ENCODE data around the gene ATXN1.
"Not testable (repeated sequence)": the region's sequence is repeated elsewhere in the genome, so short reads cannot be mapped to it uniquely, and the experiment has no call there.

Gene ATXN1

DNA sequence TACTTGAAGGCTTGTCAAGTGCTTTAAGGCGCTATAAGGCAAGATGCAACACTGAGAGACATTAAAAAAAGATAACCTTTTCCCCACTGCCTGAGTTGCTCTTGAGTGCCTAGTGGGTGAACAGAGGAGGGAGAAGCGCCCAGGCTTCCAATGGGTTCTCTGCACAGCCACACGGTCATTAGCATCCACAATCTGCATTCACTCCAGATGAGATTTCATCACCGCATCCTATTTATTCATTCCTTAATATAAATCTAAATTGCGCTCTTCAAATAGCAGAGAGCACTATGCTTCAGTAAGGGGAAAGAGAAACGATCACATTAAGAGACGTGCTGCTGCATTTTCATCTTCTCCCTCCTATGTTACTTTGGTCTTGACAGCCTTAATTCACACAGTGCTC, 219.2 kb downstream of the ATXN1 start:
- Histone ChIP-seq H3K4me3 (ENCODE audit: low read length) (no peak overlapping the region), H3K27ac (ENCODE audit: low read depth, low read length) (no peak overlapping the region), H3K4me2 (ENCODE audit: low read length) (no peak overlapping the region), H3K27me3 (ENCODE audit: insufficient read depth, low read length, poor library complexity) (no peaks in the 10 kb centered on the region), H2AK5ac (ENCODE audit: low read length) (no peak overlapping the region), H3K23ac (ENCODE audit: low read length) (no peak overlapping the region), H2BK120ac (ENCODE audit: low read depth, low read length) (no peak overlapping the region), H3K56ac (ENCODE audit: low read length) (no peak overlapping the region), H4K5ac (ENCODE audit: low read length) (no peak overlapping the region), H3K4ac (ENCODE audit: low read depth, low read length) (no peak overlapping the region), H2BK15ac (replicated peaks; ENCODE audit: low read depth) (no peak overlapping the region), H3K4me1 (ENCODE audit: control insufficient read depth, low read depth, low read length) (no peaks in the 10 kb centered on the region), H3K79me2 (ENCODE audit: control insufficient read depth, insufficient read depth, low read length) (no peaks in the 10 kb centered on the region), H3K9ac (ENCODE audit: low read length) (no peak overlapping the region), H3K79me1 (ENCODE audit: low read length) (no peaks in the 10 kb centered on the region), H3K36me3 (ENCODE audit: control insufficient read depth, insufficient read depth, low read length) (no peaks in the 10 kb centered on the region), H3K18ac (ENCODE audit: low read length) (no peak overlapping the region), H4K8ac (ENCODE audit: low read depth, low read length) (no peak overlapping the region), H2BK5ac (ENCODE audit: low read length) (no peak overlapping the region)
- DNase-seq = no peak
- WGBS (ENCODE audit: extremely low coverage, insufficient coverage, low lambda C conversion rate) = 100% methylated on average over 2 of the region's 7 CpGs

DNA sequence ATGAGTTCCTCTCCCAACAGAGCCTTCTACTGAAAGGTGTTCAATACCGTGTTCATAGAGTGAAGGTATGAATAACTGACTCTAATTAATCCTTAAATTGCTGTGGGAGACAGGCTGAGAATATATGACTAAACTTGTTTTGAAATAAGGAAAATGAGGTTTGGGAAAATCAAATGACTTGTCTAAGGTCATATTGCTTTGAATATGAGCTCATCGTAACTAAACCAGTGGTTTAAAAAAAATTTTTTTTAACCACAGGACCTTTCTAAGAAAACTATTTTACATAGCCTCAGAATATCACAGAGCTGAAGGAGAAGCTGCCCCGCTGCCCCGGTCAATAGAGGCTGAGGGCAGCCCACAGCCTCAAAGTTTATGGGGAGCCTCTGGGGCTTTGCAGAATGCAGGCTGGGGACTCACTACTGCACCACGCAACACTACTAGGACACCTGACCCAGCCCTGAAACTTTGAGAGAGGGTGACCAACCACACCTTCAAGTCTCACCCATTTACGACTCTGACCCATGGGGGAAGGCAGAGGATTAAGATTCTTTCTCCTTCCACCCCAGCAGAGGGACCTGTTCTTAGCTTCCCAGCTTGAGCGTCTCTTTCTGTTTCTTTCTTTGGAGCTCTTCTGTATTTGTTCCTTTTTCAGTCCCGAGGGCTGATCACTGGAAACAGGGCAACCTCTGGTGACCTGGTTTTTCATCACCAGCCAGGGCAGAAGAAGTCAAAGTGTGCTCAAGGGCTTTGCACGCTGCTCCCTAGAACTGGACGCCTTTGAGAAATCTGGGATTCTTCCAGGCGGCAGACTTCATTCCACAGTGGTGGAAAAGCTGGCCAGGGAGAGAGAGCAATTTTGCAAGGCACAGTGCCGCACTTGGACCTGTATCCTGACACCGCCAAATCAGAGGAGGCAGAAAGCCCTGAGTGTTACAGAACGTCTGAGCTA, 220.2 kb downstream of the ATXN1 start:
- Histone ChIP-seq H4K8ac (ENCODE audit: low read depth, low read length) (no peak overlapping the region), H3K4me2 (ENCODE audit: low read length) (no peak overlapping the region), H3K36me3 (ENCODE audit: control insufficient read depth, insufficient read depth, low read length) (no peaks in the 10 kb centered on the region), H2BK15ac (replicated peaks; ENCODE audit: low read depth) (no peak overlapping the region), H2AK5ac (ENCODE audit: low read length) (no peak overlapping the region), H3K79me1 (ENCODE audit: low read length) (no peaks in the 10 kb centered on the region), H3K27ac (ENCODE audit: low read depth, low read length) (no peak overlapping the region), H3K56ac (ENCODE audit: low read length) (no peak overlapping the region), H2BK120ac (ENCODE audit: low read depth, low read length) (no peak overlapping the region), H3K23ac (ENCODE audit: low read length) (no peak overlapping the region), H3K4me1 (ENCODE audit: control insufficient read depth, low read depth, low read length) (no peaks in the 10 kb centered on the region), H3K9ac (ENCODE audit: low read length) (no peak overlapping the region), H3K4ac (ENCODE audit: low read depth, low read length) (no peak overlapping the region), H2BK5ac (ENCODE audit: low read length) (no peak overlapping the region), H4K5ac (ENCODE audit: low read length) (no peak overlapping the region), H3K79me2 (ENCODE audit: control insufficient read depth, insufficient read depth, low read length) (no peaks in the 10 kb centered on the region), H3K4me3 (ENCODE audit: low read length) (no peak overlapping the region), H3K27me3 (ENCODE audit: insufficient read depth, low read length, poor library complexity) (no peaks in the 10 kb centered on the region), H3K18ac (ENCODE audit: low read length) (no peak overlapping the region)
- no CpG with 5 or more reads among the region's 14 CpGs for WGBS (ENCODE audit: extremely low coverage, insufficient coverage, low lambda C conversion rate)
- DNase-seq = peak; percentile 23

DNA sequence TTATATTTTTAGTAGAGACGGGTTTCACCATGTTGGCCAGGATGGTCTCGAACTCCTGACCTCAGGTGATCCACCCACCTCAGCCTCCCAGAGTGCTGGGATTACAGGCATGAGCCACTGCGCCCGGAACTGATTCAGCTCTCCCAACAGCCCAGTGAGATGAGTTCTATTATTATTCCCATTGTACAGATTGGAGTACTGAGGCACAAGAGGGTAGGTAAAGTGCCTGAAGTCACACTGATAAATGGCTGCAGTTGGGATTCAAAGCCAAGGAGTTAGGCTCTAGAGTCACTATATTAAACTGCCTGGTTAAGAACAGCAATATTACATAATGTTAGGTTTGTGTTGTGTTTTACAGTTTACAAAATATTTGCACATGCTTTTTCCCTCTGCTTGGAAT, 220.9 kb downstream of the ATXN1 start:
- not testable (repeated sequence) for H3K79me1 ChIP-seq (ENCODE audit: low read length); H3K4me3 ChIP-seq (ENCODE audit: low read length); H3K4ac ChIP-seq (ENCODE audit: low read depth, low read length); H3K4me2 ChIP-seq (ENCODE audit: low read length); H2AK5ac ChIP-seq (ENCODE audit: low read length); H4K5ac ChIP-seq (ENCODE audit: low read length); H3K23ac ChIP-seq (ENCODE audit: low read length); H3K4me1 ChIP-seq (ENCODE audit: control insufficient read depth, low read depth, low read length); H3K27ac ChIP-seq (ENCODE audit: low read depth, low read length); H3K9ac ChIP-seq (ENCODE audit: low read length); H2BK5ac ChIP-seq (ENCODE audit: low read length); H3K18ac ChIP-seq (ENCODE audit: low read length); H4K8ac ChIP-seq (ENCODE audit: low read depth, low read length); H3K27me3 ChIP-seq (ENCODE audit: insufficient read depth, low read length, poor library complexity); H2BK120ac ChIP-seq (ENCODE audit: low read depth, low read length); H3K36me3 ChIP-seq (ENCODE audit: control insufficient read depth, insufficient read depth, low read length); DNase-seq; H3K79me2 ChIP-seq (ENCODE audit: control insufficient read depth, insufficient read depth, low read length); H3K56ac ChIP-seq (ENCODE audit: low read length); H2BK15ac ChIP-seq (replicated peaks; ENCODE audit: low read depth)
- no CpG with 5 or more reads among the region's 4 CpGs for WGBS (ENCODE audit: extremely low coverage, insufficient coverage, low lambda C conversion rate)

DNA sequence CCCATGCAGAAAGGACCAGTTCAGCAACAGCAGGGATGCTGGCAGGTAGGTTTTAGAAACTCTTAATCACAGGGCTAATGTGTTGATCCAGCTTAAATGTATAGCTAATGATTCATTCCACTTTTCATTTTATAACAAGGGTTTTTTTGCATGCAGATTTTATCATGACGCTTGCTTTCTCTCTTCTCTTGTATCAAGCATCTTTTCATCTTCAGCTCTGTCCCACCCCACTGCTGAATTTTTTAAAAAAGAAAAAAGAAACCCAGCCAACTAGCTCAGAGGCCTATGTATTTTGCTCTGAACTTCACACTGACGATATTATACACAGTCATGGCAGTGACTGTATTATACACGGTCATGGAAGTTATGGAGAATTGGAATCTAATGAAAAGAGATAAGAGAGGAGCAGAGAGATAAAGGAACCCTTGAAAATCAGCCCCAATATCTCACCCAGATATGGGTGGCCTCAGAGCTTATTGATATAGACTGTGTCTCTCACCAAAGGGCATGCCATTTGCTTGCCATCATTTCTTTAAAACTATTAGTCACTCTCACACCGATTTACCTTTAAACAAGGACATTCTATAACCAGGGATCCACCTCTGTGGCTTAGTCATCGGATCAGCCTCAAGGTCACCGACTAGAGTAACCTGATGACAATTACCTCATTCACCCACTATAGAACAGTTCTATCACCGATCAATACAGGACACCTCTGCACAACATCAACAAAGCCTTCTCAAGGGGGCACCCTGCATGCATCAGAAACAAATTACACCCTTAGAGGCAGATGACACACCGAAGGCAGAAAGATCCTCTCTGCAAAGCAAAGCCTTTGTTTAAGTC, 222.0 kb downstream of the ATXN1 start:
- Histone ChIP-seq H3K4me2 (ENCODE audit: low read length) (no peak overlapping the region), H2BK5ac (ENCODE audit: low read length) (no peak overlapping the region), H3K4me1 (ENCODE audit: control insufficient read depth, low read depth, low read length) (no peaks in the 10 kb centered on the region), H3K27ac (ENCODE audit: low read depth, low read length) (no peak overlapping the region), H2AK5ac (ENCODE audit: low read length) (no peak overlapping the region), H3K27me3 (ENCODE audit: insufficient read depth, low read length, poor library complexity) (no peaks in the 10 kb centered on the region), H3K23ac (ENCODE audit: low read length) (no peak overlapping the region), H2BK120ac (ENCODE audit: low read depth, low read length) (no peak overlapping the region), H4K5ac (ENCODE audit: low read length) (no peak overlapping the region), H2BK15ac (replicated peaks; ENCODE audit: low read depth) (no peak overlapping the region), H3K18ac (ENCODE audit: low read length) (no peak overlapping the region), H3K79me1 (ENCODE audit: low read length) (no peaks in the 10 kb centered on the region), H3K9ac (ENCODE audit: low read length) (no peak overlapping the region), H3K56ac (ENCODE audit: low read length) (no peak overlapping the region), H3K36me3 (ENCODE audit: control insufficient read depth, insufficient read depth, low read length) (no peaks in the 10 kb centered on the region), H3K4me3 (ENCODE audit: low read length) (no peak overlapping the region), H4K8ac (ENCODE audit: low read depth, low read length) (no peak overlapping the region), H3K4ac (ENCODE audit: low read depth, low read length) (no peak overlapping the region), H3K79me2 (ENCODE audit: control insufficient read depth, insufficient read depth, low read length) (no peaks in the 10 kb centered on the region)
- WGBS (ENCODE audit: extremely low coverage, insufficient coverage, low lambda C conversion rate) = no CpG with 5 or more reads among the region's 8 CpGs
- DNase-seq = no peak

DNA sequence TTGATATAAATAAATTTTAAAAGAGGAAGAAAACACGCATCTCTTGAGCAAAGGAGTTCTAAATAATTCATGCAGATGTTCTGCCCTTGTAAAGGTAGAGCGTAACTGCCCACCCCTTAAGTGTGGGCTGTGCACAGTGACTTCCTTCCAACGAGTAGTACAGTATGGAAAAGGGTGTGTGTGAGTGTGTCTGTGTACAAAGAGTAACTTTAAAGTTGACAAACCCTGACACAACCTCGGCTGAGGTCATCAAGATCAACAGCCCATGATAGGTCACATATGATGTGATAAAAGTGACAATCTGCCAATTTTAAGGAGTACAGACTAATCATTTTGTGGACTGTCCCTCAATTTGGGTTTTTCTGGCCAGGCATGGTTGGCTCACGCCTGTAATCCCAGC, 225.7 kb downstream of the ATXN1 start:
- H2BK15ac ChIP-seq (replicated peaks; ENCODE audit: low read depth) = no peak overlapping the region
- no peaks in the 10 kb centered on the region for H3K79me2 ChIP-seq (ENCODE audit: control insufficient read depth, insufficient read depth, low read length)
- no peak overlapping the region for H4K5ac ChIP-seq (ENCODE audit: low read length)
- H3K23ac ChIP-seq (ENCODE audit: low read length) = no peak overlapping the region
- H3K36me3 ChIP-seq (ENCODE audit: control insufficient read depth, insufficient read depth, low read length) = no peaks in the 10 kb centered on the region
- no peak overlapping the region for H2BK120ac ChIP-seq (ENCODE audit: low read depth, low read length)
- no peak overlapping the region for H3K18ac ChIP-seq (ENCODE audit: low read length)
- H4K8ac ChIP-seq (ENCODE audit: low read depth, low read length) = no peak overlapping the region
- no CpG with 5 or more reads among the region's 5 CpGs for WGBS (ENCODE audit: extremely low coverage, insufficient coverage, low lambda C conversion rate)
- H3K56ac ChIP-seq (ENCODE audit: low read length) = no peak overlapping the region
- no peak overlapping the region for H3K4me3 ChIP-seq (ENCODE audit: low read length)
- no peaks in the 10 kb centered on the region for H3K79me1 ChIP-seq (ENCODE audit: low read length)
- H3K4me2 ChIP-seq (ENCODE audit: low read length) = no peak overlapping the region
- H3K4ac ChIP-seq (ENCODE audit: low read depth, low read length) = no peak overlapping the region
- H3K9ac ChIP-seq (ENCODE audit: low read length) = no peak overlapping the region
- H3K4me1 ChIP-seq (ENCODE audit: control insufficient read depth, low read depth, low read length) = no peaks in the 10 kb centered on the region
- DNase-seq = no peak
- H2AK5ac ChIP-seq (ENCODE audit: low read length) = no peak overlapping the region
- no peak overlapping the region for H3K27ac ChIP-seq (ENCODE audit: low read depth, low read length)
- no peaks in the 10 kb centered on the region for H3K27me3 ChIP-seq (ENCODE audit: insufficient read depth, low read length, poor library complexity)
- no peak overlapping the region for H2BK5ac ChIP-seq (ENCODE audit: low read length)
